Esophagus squamous epithelium (tissue), 5 donors: ENCODE results near the gene PMIS2. TPM values are rescaled to one million over a fixed set of nuclear protein-coding genes. Genes with fewer than 3 reads are reported as not detected.

Experiments used
- DNase-seq: peaks from one replicate; lab custom pipeline; 2025; lab: John Stamatoyannopoulos, UW
- H3K27ac ChIP-seq, 4 donors: fragments of 200-600 bp; sonication (generic); one replicate each; pipeline ENCODE4 v1.5.1; 2016 to 2019; ENCODE audit warnings: mild to moderate bottlenecking in 1 of 4
- H3K27me3 ChIP-seq, 4 donors: fragments of 200-600 bp; sonication (generic); 1 replicate in 3 of 4; 2 replicates in 1 of 4; pipeline versions ENCODE4 v1.5.1 to v1.6.0; 2017 to 2021; ENCODE audit warnings: antibody characterized with exemption in 1 of 4
- H3K36me3 ChIP-seq, 3 donors: fragments of 200-600 bp; sonication (generic); one replicate each; pipeline ENCODE4 v1.5.1; 2016 to 2019
- H3K4me1 ChIP-seq, 3 donors: fragments of 200-600 bp; sonication (generic); one replicate each; pipeline ENCODE4 v1.5.1; 2017 to 2019
- H3K4me3 ChIP-seq, 4 donors: fragments of 200-600 bp; sonication (generic); 1 replicate in 3 of 4; 2 replicates in 1 of 4; pipeline ENCODE4 v1.5.1; 2016 to 2019; ENCODE audit warnings: mild to moderate bottlenecking in 2 of 4, moderate library complexity in 1 of 4
- H3K9me3 ChIP-seq, 3 donors: fragments of 200-600 bp; sonication (generic); one replicate each; pipeline ENCODE4 v1.5.1; 2016 to 2019
- CTCF ChIP-seq, 6 experiments: fragments of 450-650 bp in 4 of 6; fragments of 200-600 bp in 2 of 6; sonication (generic) in 2 of 6; IDR thresholded peaks; one replicate each; pipeline ENCODE4 v1.5.1; 2016 to 2019; ENCODE audit warnings: antibody characterized with exemption in 6 of 6, mild to moderate bottlenecking in 4 of 6, moderate library complexity in 4 of 6
- POLR2A ChIP-seq, 4 donors: fragments of 450-650 bp; IDR thresholded peaks; one replicate each; pipeline ENCODE4 v1.6.1; 2017; ENCODE audit warnings: antibody characterized with exemption in 4 of 4, mild to moderate bottlenecking in 4 of 4, moderate library complexity in 3 of 4
- WGBS, 2 donors: methylation state at CpG; one replicate each; pipeline ENCODE4 v1.1.5; 2018; 5-methylcytosine and 5-hydroxymethylcytosine counted together
- intact Hi-C: fragments of 100-400 bp; cut with DNase I; formaldehyde crosslinking; loops from one replicate; pipeline ENCODE4 v1.15.0; 2022
- total RNA-seq, 4 donors: library from RNA; depleted of rRNA; stranded (reverse); fragments of >200 nt; gene quantifications; one replicate each; pipeline ENCODE4 v1.1.0, GENCODE V29; 2016
- donor health status: DM: yes; HTN: yes; CAD: no.

PMIS2 gene
- total RNA-seq, 4 donors from 2014 or later = not detected

- no peaks in the 10 kb centered on the region for H3K27me3 ChIP-seq
- H3K36me3 ChIP-seq = peaks cover 0 to 48% (median 7%) of the 10 kb centered on the region in 3 donors
- DNase-seq = no peak
- WGBS, 2 donors = 61 to 79% methylated on average over 2 to 3 of the region's 8 CpGs
- no peaks in the 10 kb centered on the region for H3K9me3 ChIP-seq
- peak overlapping the region in 3 of 4 donors; percentile 85 to 92 (median 88) for H3K27ac ChIP-seq
- intact Hi-C loops = loop anchor here (10.0 kb wide), 1 partner anchor 168 kb away; the partner anchor contains the start of gene KMT2B
- peak overlapping the region; percentile 63 to 88 (median 82) for H3K4me3 ChIP-seq
- no peak for TF ChIP-seq POLR2A (IDR thresholded peaks at IDR 0.05)
- no peak for TF ChIP-seq CTCF (IDR thresholded peaks at IDR 0.05)
- peaks cover 18 to 47% (median 19%) of the 10 kb centered on the region in 3 donors for H3K4me1 ChIP-seq
Observed at GRCh38 chr19:35546532-35546931, 39.4 kb upstream of the PMIS2 start.

GRCh38 chr19:35549174-35549788 lies 36.7 kb upstream of the PMIS2 start:
- H3K27ac ChIP-seq = no peak overlapping the region
- no peak for DNase-seq
- H3K9me3 ChIP-seq = no peaks in the 10 kb centered on the region
- no peak overlapping the region for H3K4me3 ChIP-seq
- WGBS, 2 donors = 20 to 22% methylated on average over 6 of the region's 6 CpGs
- peaks cover 14 to 42% (median 16%) of the 10 kb centered on the region in 3 donors for H3K4me1 ChIP-seq
- peaks cover 0 to 39% (median 7%) of the 10 kb centered on the region in 3 donors for H3K36me3 ChIP-seq
- intact Hi-C loops = loop anchor here (10.0 kb wide), 1 partner anchor 166 kb away; the partner anchor contains the start of gene KMT2B
- TF ChIP-seq POLR2A (IDR thresholded peaks at IDR 0.05) (no peak), CTCF (IDR thresholded peaks at IDR 0.05) (peak; percentile 69 to 83 (median 76))
- H3K27me3 ChIP-seq = no peaks in the 10 kb centered on the region

GRCh38 chr19:35549879-35550523 lies 36.0 kb upstream of the PMIS2 start:
- TF ChIP-seq CTCF (IDR thresholded peaks at IDR 0.05) (no peak), POLR2A (IDR thresholded peaks at IDR 0.05) (no peak)

GRCh38 chr19:35551091-35551810 lies 34.7 kb upstream of the PMIS2 start:
- intact Hi-C loops = no loop called here

More at GRCh38 chr19:35549879-35550523, 36.0 kb upstream of the PMIS2 start:
- peaks cover 0 to 39% (median 7%) of the 10 kb centered on the region in 3 donors for H3K36me3 ChIP-seq
- H3K27me3 ChIP-seq = no peaks in the 10 kb centered on the region
- intact Hi-C loops = loop anchor here (10.0 kb wide), 1 partner anchor 165 kb away; the partner anchor contains the start of gene KMT2B
- 76 to 80% methylated on average over 3 to 5 of the region's 15 CpGs for WGBS, 2 donors
- H3K4me1 ChIP-seq = peaks cover 9 to 35% (median 12%) of the 10 kb centered on the region in 3 donors
- H3K4me3 ChIP-seq = no peak overlapping the region
- no peak for DNase-seq
- no peak overlapping the region for H3K27ac ChIP-seq
- no peaks in the 10 kb centered on the region for H3K9me3 ChIP-seq

More at GRCh38 chr19:35551091-35551810, 34.7 kb upstream of the PMIS2 start:
- Histone ChIP-seq H3K9me3 (no peaks in the 10 kb centered on the region), H3K36me3 (peaks cover 0 to 39% (median 7%) of the 10 kb centered on the region in 3 donors), H3K27ac (no peak overlapping the region), H3K4me1 (peaks cover 6 to 30% (median 10%) of the 10 kb centered on the region in 3 donors), H3K27me3 (no peaks in the 10 kb centered on the region), H3K4me3 (no peak overlapping the region)
- TF ChIP-seq CTCF (IDR thresholded peaks at IDR 0.05) (no peak), POLR2A (IDR thresholded peaks at IDR 0.05) (no peak)
- WGBS, 2 donors = 76 to 86% methylated on average over 17 of the region's 21 CpGs
- DNase-seq = no peak
